Keratinocyte (primary cell): Measurements from ENCODE around the gene PRKCA. TPM values are rescaled to one million over a fixed set of nuclear protein-coding genes. Genes with fewer than 3 reads are reported as not detected.

Experiments used
- DNase-seq: peaks from one replicate; pipeline ENCODE4 v3.0.0-alpha.2; 2011; ENCODE audit warnings: low read depth, missing footprints, low spot score
- FAIRE-seq: peaks from 2 replicates; lab custom pipeline; 2011; peaks lifted over from hg19 to GRCh38; lab: Jason Lieb, UNC
- H2AFZ ChIP-seq: 2 replicates; pipeline ENCODE4 v1.6.0; 2012; ENCODE audit warnings: low read length, control low read depth, inconsistent platforms; ENCODE audit not compliant: control insufficient read depth
- H3K27ac ChIP-seq: 2 replicates; pipeline ENCODE4 v1.5.1; 2011; ENCODE audit warnings: low read length; ENCODE audit not compliant: control insufficient read depth, insufficient read depth
- H3K27me3 ChIP-seq: 3 replicates; pipeline ENCODE4 v1.6.0; 2011; ENCODE audit warnings: low read length; ENCODE audit not compliant: control insufficient read depth, insufficient read depth; ENCODE audit errors: extremely low read depth
- H3K36me3 ChIP-seq, 2 experiments: 2 replicates in 1 of 2; 3 replicates in 1 of 2; pipeline ENCODE4 v1.5.1; 2011; ENCODE audit warnings: low read length in 2 of 2, mild to moderate bottlenecking in 1 of 2; ENCODE audit not compliant: control insufficient read depth in 2 of 2, insufficient read depth in 2 of 2; ENCODE audit errors: extremely low read depth in 1 of 2
- H3K4me1 ChIP-seq: 3 replicates; pipeline ENCODE4 v1.5.1; 2011; ENCODE audit warnings: low read length; ENCODE audit not compliant: control insufficient read depth, insufficient read depth; ENCODE audit errors: extremely low read depth
- H3K4me2 ChIP-seq: 3 replicates; pipeline ENCODE4 v1.6.0; 2011; ENCODE audit warnings: low read depth, low read length; ENCODE audit not compliant: control insufficient read depth, insufficient read depth; ENCODE audit errors: extremely low read depth
- H3K4me3 ChIP-seq, 3 experiments: fragments of 200-600 bp in 1 of 3; sonication (generic) in 1 of 3; 2 replicates in 2 of 3; 3 replicates in 1 of 3; pipeline ENCODE4 v1.5.1; 2011 to 2016; ENCODE audit warnings: low read length in 3 of 3, mild to moderate bottlenecking in 3 of 3, control low read depth in 2 of 3, inconsistent platforms in 1 of 3, low read depth in 1 of 3, mixed read lengths in 1 of 3, mixed run types in 1 of 3, moderate library complexity in 1 of 3; ENCODE audit not compliant: control insufficient read depth in 2 of 3, insufficient read depth in 2 of 3; ENCODE audit errors: extremely low read depth in 1 of 3
- H3K79me2 ChIP-seq: 2 replicates; pipeline ENCODE4 v1.6.0; 2012; ENCODE audit warnings: low read length; ENCODE audit not compliant: control insufficient read depth, insufficient read depth
- H3K9ac ChIP-seq: 3 replicates; pipeline ENCODE4 v1.6.0; 2011; ENCODE audit warnings: low read length; ENCODE audit not compliant: control insufficient read depth, insufficient read depth; ENCODE audit errors: extremely low read depth
- H3K9me1 ChIP-seq: 3 replicates; pipeline ENCODE4 v1.6.0; 2011; ENCODE audit warnings: low read length; ENCODE audit not compliant: control insufficient read depth, insufficient read depth; ENCODE audit errors: extremely low read depth
- H3K9me3 ChIP-seq: 2 replicates; pipeline ENCODE4 v1.5.1; 2012; ENCODE audit warnings: low read depth, low read length; ENCODE audit not compliant: control insufficient read depth
- H4K20me1 ChIP-seq: 3 replicates; pipeline ENCODE4 v1.6.0; 2011; ENCODE audit warnings: low read length; ENCODE audit not compliant: control insufficient read depth, insufficient read depth; ENCODE audit errors: extremely low read depth
- CTCF ChIP-seq, 3 experiments: IDR thresholded peaks in 1 of 3; conservative IDR thresholded peaks in 1 of 3; optimal IDR thresholded peaks in 1 of 3; 2 replicates in 2 of 3; 3 replicates in 1 of 3; pipeline versions ENCODE3 to v1.5.1; 2011; ENCODE audit warnings: low read length in 3 of 3, mild to moderate bottlenecking in 3 of 3, moderate library complexity in 2 of 3, control low read depth in 1 of 3, inconsistent platforms in 1 of 3; ENCODE audit not compliant: insufficient read depth in 2 of 3; ENCODE audit errors: extremely low read depth in 1 of 3
- EZH2 ChIP-seq: IDR thresholded peaks from one replicate; pipeline ENCODE4 v1.6.1; 2012; ENCODE audit warnings: inconsistent platforms, mild to moderate bottlenecking, low read length, moderate library complexity
- dilution Hi-C: fragments of 300-500 bp; cut with MboI; formaldehyde crosslinking; loops from one replicate; pipeline ENCODE4 v1.7.0; 2020; ENCODE audit warnings: low sequenced_read_pairs; ENCODE audit not compliant: extremely low pct_ligation_motif_present
- polyA plus RNA-seq, 5 experiments: library from polyadenylated mRNA; depleted of rRNA in 3 of 5; stranded (reverse) in 3 of 5; stranded (forward) in 1 of 5; unstranded in 1 of 5; fragments of >200 nt; gene quantifications; 1 replicate in 1 of 5; 2 replicates in 3 of 5; 3 replicates in 1 of 5; pipeline versions ENCODE4 v1.2.1 to v1.2.3, GENCODE V29; 2011 to 2012; ENCODE audit warnings: missing spikeins in 2 of 5, low read depth in 1 of 5, low replicate concordance in 1 of 5

PRKCA gene
- polyA plus RNA-seq, 1 donor (not counting 4 experiments of a cell fraction or from before 2014, with no cell fraction given), result 3.6 TPM

- Histone ChIP-seq H3K27me3 (no peaks in the 10 kb centered on the region), H3K4me1 (no peaks in the 10 kb centered on the region), H4K20me1 (no peaks in the 10 kb centered on the region), H3K9ac (no peak overlapping the region), H3K4me2 (no peak overlapping the region), H3K4me3 (no peak overlapping the region), H3K9me3 (no peaks in the 10 kb centered on the region), H3K36me3 (peaks cover 0 to 3% of the 10 kb centered on the region in 2 experiments), H3K9me1 (no peaks in the 10 kb centered on the region), H3K79me2 (no peaks in the 10 kb centered on the region), H2AFZ (no peak overlapping the region), H3K27ac (no peak overlapping the region)
- no peak for FAIRE-seq
- TF ChIP-seq EZH2 (no peak), CTCF (optimal IDR thresholded peaks at IDR 0.05 in 1 of 3, IDR thresholded peaks at IDR 0.05 in 1 of 3, conservative IDR thresholded peaks at IDR 0.05 in 1 of 3; ENCODE audit: extremely low read depth in 1 of 3, insufficient read depth in 2 of 3, low read length in 3 of 3) (no peak)
- dilution Hi-C loops, result no loop called here
- DNase-seq, result no peak
Measured at GRCh38 chr17:66689221-66689620, 386.8 kb downstream of the PRKCA start.

- FAIRE-seq (no peak), DNase-seq (no peak)
- Histone ChIP-seq H3K4me2 (no peak overlapping the region), H2AFZ (no peak overlapping the region), H3K9me3 (no peaks in the 10 kb centered on the region), H3K36me3 (peaks cover 0 to 3% of the 10 kb centered on the region in 2 experiments), H3K27me3 (no peaks in the 10 kb centered on the region), H3K9me1 (no peaks in the 10 kb centered on the region), H3K4me1 (no peaks in the 10 kb centered on the region), H3K27ac (no peak overlapping the region), H4K20me1 (no peaks in the 10 kb centered on the region), H3K4me3 (no peak overlapping the region), H3K79me2 (no peaks in the 10 kb centered on the region), H3K9ac (no peak overlapping the region)
- no peak for TF ChIP-seq EZH2
- no peak for TF ChIP-seq CTCF (optimal IDR thresholded peaks at IDR 0.05 in 1 of 3, IDR thresholded peaks at IDR 0.05 in 1 of 3, conservative IDR thresholded peaks at IDR 0.05 in 1 of 3; ENCODE audit: extremely low read depth in 1 of 3, insufficient read depth in 2 of 3, low read length in 3 of 3)
- dilution Hi-C loops, result no loop called here
Measured at GRCh38 chr17:66690166-66690565, 387.8 kb downstream of the PRKCA start.
